GM18868 (cell line): ENCODE data around the gene CNNM4.
A peak's percentile ranks its signal among the peaks of the same experiment; 100 is the strongest.
"Not testable (repeated sequence)": the region's sequence is repeated elsewhere in the genome, so short reads cannot be mapped to it uniquely, and the experiment has no call there.

ENCODE experiments used
- ATAC-seq: cut with Tn5 transposase; IDR thresholded peaks from one replicate; pipeline ENCODE4 v1.9.1; 2021; ENCODE audit warnings: mild to moderate bottlenecking, moderate library complexity; ENCODE audit not compliant: unreplicated experiment

CNNM4 gene

GRCh38 chr2:96792772-96793749, 32.4 kb downstream of the CNNM4 start:
- no peak for ATAC-seq

GRCh38 chr2:96795076-96795475, 34.4 kb downstream of the CNNM4 start:
- no peak for ATAC-seq

GRCh38 chr2:96796497-96796896, 35.8 kb downstream of the CNNM4 start:
- not testable (repeated sequence) for ATAC-seq

- ATAC-seq: no peak
Observed at GRCh38 chr2:96797066-96797625, 36.4 kb downstream of the CNNM4 start.

GRCh38 chr2:96798733-96799622, 38.3 kb downstream of the CNNM4 start:
- ATAC-seq: no peak

- no peak for ATAC-seq
Observed at GRCh38 chr2:96799623-96799935, 38.9 kb downstream of the CNNM4 start.

GRCh38 chr2:96800061-96801004, 39.6 kb downstream of the CNNM4 start:
- no peak for ATAC-seq

- ATAC-seq: peak; percentile 76
Observed at GRCh38 chr2:96801005-96801785, 40.5 kb downstream of the CNNM4 start.

GRCh38 chr2:96801786-96802595, 41.3 kb downstream of the CNNM4 start:
- no peak for ATAC-seq

- no peak for ATAC-seq
Observed at GRCh38 chr2:96802721-96803120, 42.0 kb downstream of the CNNM4 start.

GRCh38 chr2:96804986-96805385, 44.3 kb downstream of the CNNM4 start:
- ATAC-seq: no peak

- ATAC-seq: not testable (repeated sequence)
Observed at GRCh38 chr2:96805946-96806345, 45.2 kb downstream of the CNNM4 start.

GRCh38 chr2:96806468-96807126, 45.9 kb downstream of the CNNM4 start:
- ATAC-seq: no peak

- no peak for ATAC-seq
Observed at GRCh38 chr2:96807127-96807471, 46.4 kb downstream of the CNNM4 start.

- no peak for ATAC-seq
Observed at GRCh38 chr2:96808176-96808837, 47.6 kb downstream of the CNNM4 start.

- no peak for ATAC-seq
Observed at GRCh38 chr2:96809216-96809882, 48.6 kb downstream of the CNNM4 start.
